H1 (cell line): ENCODE measurements around the gene GMCL1. TPM values are rescaled to one million over a fixed set of nuclear protein-coding genes. Genes with fewer than 3 reads are reported as not detected.

Experiments
- CTCF ChIA-PET: fragments of 300-600 bp; sonication (Branson Sonifier 250); formaldehyde crosslinking; loops from one replicate; lab custom pipeline; 2021; ENCODE audit not compliant: partially characterized antibody; lab: Charles Lee
- POLR2A ChIA-PET: fragments of 300-600 bp; sonication (Branson Sonifier 250); formaldehyde crosslinking; loops from one replicate; lab custom pipeline; 2021; ENCODE audit warnings: inconsistent platforms; ENCODE audit not compliant: partially characterized antibody; lab: Charles Lee
- DNase-seq, 2 experiments: peaks; one replicate each; pipeline versions ENCODE4 v3.0.0 to v3.0.0-alpha.2; 2010 to 2022; ENCODE audit warnings: low spot score in 2 of 2, low read depth in 1 of 2, mixed read lengths in 1 of 2
- FAIRE-seq: peaks from 2 replicates; lab custom pipeline; 2011; peaks lifted over from hg19 to GRCh38; lab: Jason Lieb, UNC
- H2AFZ ChIP-seq: 2 replicates; pipeline ENCODE4 v1.8.1; 2012; ENCODE audit warnings: low read length, inconsistent platforms
- H2AK5ac ChIP-seq: 2 replicates; pipeline ENCODE4 v1.6.1; 2013; ENCODE audit warnings: low read depth, low read length
- H2BK120ac ChIP-seq: replicated peaks from 2 replicates; pipeline ENCODE3; 2013; ENCODE audit warnings: low read depth, low read length, inconsistent platforms
- H2BK12ac ChIP-seq: 2 replicates; pipeline ENCODE4 v1.6.1; 2013; ENCODE audit warnings: low read depth, low read length
- H2BK15ac ChIP-seq: 2 replicates; pipeline ENCODE4 v1.6.1; 2013; ENCODE audit warnings: low read length
- H2BK20ac ChIP-seq: 2 replicates; pipeline ENCODE4 v1.6.1; 2013; ENCODE audit warnings: low read length
- H2BK5ac ChIP-seq: 2 replicates; pipeline ENCODE4 v1.6.1; 2013; ENCODE audit warnings: low read depth, low read length
- H3K14ac ChIP-seq: 2 replicates; pipeline ENCODE4 v1.6.1; 2013; ENCODE audit warnings: inconsistent platforms; ENCODE audit not compliant: insufficient read length
- H3K18ac ChIP-seq: 2 replicates; pipeline ENCODE4 v1.6.1; 2013; ENCODE audit warnings: low read length; ENCODE audit errors: extremely low read depth
- H3K23ac ChIP-seq: 2 replicates; pipeline ENCODE4 v1.6.1; 2013; ENCODE audit warnings: inconsistent platforms; ENCODE audit not compliant: insufficient read length
- H3K23me2 ChIP-seq: 2 replicates; pipeline ENCODE4 v1.6.1; 2013; ENCODE audit warnings: low read depth, low read length
- H3K27ac ChIP-seq: 2 replicates; pipeline ENCODE4 v1.6.1; 2011; ENCODE audit warnings: low read depth, low read length, inconsistent platforms
- H3K27me3 ChIP-seq, 4 experiments: replicated peaks in 1 of 4; 1 replicate in 1 of 4; 2 replicates in 3 of 4; pipeline versions ENCODE4 v1.6.1 to v1.8.1; 2011 to 2013; ENCODE audit warnings: low read length in 3 of 4, mild to moderate bottlenecking in 3 of 4, inconsistent platforms in 2 of 4, mixed read lengths in 2 of 4, moderate library complexity in 1 of 4; ENCODE audit not compliant: control insufficient read depth in 3 of 4, insufficient read depth in 3 of 4; ENCODE audit errors: extremely low read depth in 1 of 4
- H3K36me3 ChIP-seq, 4 experiments: 2 replicates each; pipeline versions ENCODE4 v1.6.1 to v1.8.1; 2011 to 2013; ENCODE audit warnings: mild to moderate bottlenecking in 4 of 4, low read length in 3 of 4, moderate library complexity in 2 of 4, control low read depth in 1 of 4, inconsistent platforms in 1 of 4; ENCODE audit not compliant: insufficient read depth in 4 of 4, control insufficient read depth in 2 of 4
- H3K4ac ChIP-seq: replicated peaks from 2 replicates; pipeline ENCODE3; 2013; ENCODE audit warnings: low read length, low read depth, mixed read lengths, inconsistent platforms; ENCODE audit not compliant: insufficient read length
- H3K4me1 ChIP-seq, 4 experiments: replicated peaks in 1 of 4; 1 replicate in 1 of 4; 2 replicates in 3 of 4; pipeline versions ENCODE4 v1.6.1 to v1.8.1; 2011 to 2013; ENCODE audit warnings: low read length in 3 of 4, inconsistent platforms in 2 of 4, mixed read lengths in 1 of 4; ENCODE audit not compliant: insufficient read depth in 4 of 4, control insufficient read depth in 3 of 4
- H3K4me2 ChIP-seq, 2 experiments: 2 replicates each; pipeline versions ENCODE4 v1.6.1 to v1.8.1; 2011 to 2013; ENCODE audit warnings: low read depth in 2 of 2, low read length in 2 of 2, control low read depth in 1 of 2, inconsistent platforms in 1 of 2, mild to moderate bottlenecking in 1 of 2; ENCODE audit not compliant: insufficient read depth in 1 of 2
- H3K4me3 ChIP-seq, 4 experiments: fragments of 200-600, 300-600 bp in 1 of 4; sonication (generic), shearing (Covaris generic), sonication (Bioruptor Twin) in 1 of 4; 2 replicates each; pipeline versions ENCODE4 v1.5.1 to v1.8.1; 2011 to 2016; ENCODE audit warnings: low read length in 4 of 4, low read depth in 3 of 4, control low read depth in 2 of 4, inconsistent platforms in 2 of 4, mild to moderate bottlenecking in 2 of 4, mixed read lengths in 1 of 4, moderate library complexity in 1 of 4; ENCODE audit not compliant: insufficient read depth in 2 of 4; ENCODE audit errors: extremely low read depth in 1 of 4
- H3K56ac ChIP-seq: replicated peaks from 2 replicates; pipeline ENCODE3; 2013; ENCODE audit warnings: low read depth, mild to moderate bottlenecking, mixed read lengths, low read length, inconsistent platforms; ENCODE audit not compliant: insufficient read length
- H3K79me1 ChIP-seq: 2 replicates; pipeline ENCODE4 v1.6.1; 2013; ENCODE audit warnings: low read depth, low read length, control low read depth
- H3K79me2 ChIP-seq, 2 experiments: 2 replicates each; pipeline versions ENCODE4 v1.6.1 to v1.8.1; 2012 to 2013; ENCODE audit warnings: low read length in 2 of 2, mild to moderate bottlenecking in 2 of 2, inconsistent platforms in 1 of 2; ENCODE audit not compliant: insufficient read depth in 2 of 2, control insufficient read depth in 1 of 2
- H3K9ac ChIP-seq, 4 experiments: replicated peaks in 1 of 4; 1 replicate in 1 of 4; 2 replicates in 3 of 4; pipeline versions ENCODE4 v1.6.1 to v1.8.1; 2011 to 2013; ENCODE audit warnings: low read depth in 3 of 4, low read length in 3 of 4, control low read depth in 2 of 4, mild to moderate bottlenecking in 2 of 4, moderate library complexity in 2 of 4, inconsistent platforms in 1 of 4; ENCODE audit errors: extremely low read depth in 1 of 4
- H3K9me3 ChIP-seq, 2 experiments: 2 replicates each; pipeline versions ENCODE4 v1.6.1 to v1.8.1; 2012 to 2013; ENCODE audit warnings: mild to moderate bottlenecking in 2 of 2, moderate library complexity in 2 of 2, control low read depth in 1 of 2, inconsistent platforms in 1 of 2, low read depth in 1 of 2, low read length in 1 of 2, mixed read lengths in 1 of 2; ENCODE audit not compliant: insufficient read depth in 2 of 2
- H4K20me1 ChIP-seq, 2 experiments: replicated peaks in 1 of 2; 2 replicates each; pipeline versions ENCODE3 to v1.8.1; 2011 to 2013; ENCODE audit warnings: inconsistent platforms in 2 of 2, low read length in 2 of 2, mild to moderate bottlenecking in 1 of 2; ENCODE audit not compliant: insufficient read depth in 2 of 2, control insufficient read depth in 1 of 2
- H4K5ac ChIP-seq: 2 replicates; pipeline ENCODE4 v1.6.1; 2013; ENCODE audit warnings: low read length, low read depth, mixed read lengths, inconsistent platforms; ENCODE audit not compliant: insufficient read length
- H4K8ac ChIP-seq: 2 replicates; pipeline ENCODE4 v1.8.0; 2013; ENCODE audit warnings: mild to moderate bottlenecking, moderate library complexity, low read length, inconsistent platforms; ENCODE audit not compliant: insufficient read depth; ENCODE audit errors: extremely low read depth
- H4K91ac ChIP-seq: replicated peaks from 2 replicates; pipeline ENCODE3; 2013; ENCODE audit warnings: low read length, mixed read lengths, inconsistent platforms; ENCODE audit not compliant: insufficient read length
- ASH2L ChIP-seq: fragments of 200-600, 300-600 bp; sonication (generic); IDR thresholded peaks from one replicate; pipeline ENCODE4 v1.7.1; 2017; ENCODE audit warnings: low read length
- CHD2 ChIP-seq: IDR thresholded peaks from 2 replicates; pipeline ENCODE4 v1.6.1; 2012; ENCODE audit warnings: low read length, improper control_type of control experiment
- HDAC6 ChIP-seq: IDR thresholded peaks from one replicate; pipeline ENCODE4 v1.7.1; 2012; ENCODE audit warnings: low read depth, mild to moderate bottlenecking, inconsistent platforms, low read length, moderate library complexity
- KDM4A ChIP-seq: IDR thresholded peaks from one replicate; pipeline ENCODE4 v1.7.1; 2012; ENCODE audit warnings: low read depth, mild to moderate bottlenecking, moderate library complexity, low read length, inconsistent platforms; ENCODE audit not compliant: severe bottlenecking
- KDM5A ChIP-seq: fragments of 200-600 bp; IDR thresholded peaks from 2 replicates; pipeline ENCODE4 v1.7.1; 2012; ENCODE audit warnings: mild to moderate bottlenecking, low read length, inconsistent platforms, mixed read lengths
- PHF8 ChIP-seq: fragments of 200-600 bp; sonication (generic); conservative IDR thresholded peaks from 2 replicates; pipeline ENCODE4 v1.7.1; 2012; ENCODE audit warnings: low read depth, mild to moderate bottlenecking, inconsistent platforms, low read length, moderate library complexity
- POLR2AphosphoS5 ChIP-seq: IDR thresholded peaks from 2 replicates; pipeline ENCODE4 v1.6.1; 2011; ENCODE audit warnings: low read depth, low read length
- SP2 ChIP-seq: IDR thresholded peaks from 2 replicates; pipeline ENCODE4 v1.6.1; 2012; ENCODE audit warnings: mild to moderate bottlenecking, low read length, inconsistent platforms
- USF2 ChIP-seq: IDR thresholded peaks from 2 replicates; pipeline ENCODE4 v1.6.1; 2011; ENCODE audit warnings: low read length, improper control_type of control experiment
- WGBS, 2 experiments: shearing (Covaris generic) in 1 of 2; methylation state at CpG; one replicate each; pipeline versions ENCODE4 v1.1.6 to v1.1.7; 2013 to 2015; ENCODE audit warnings: low lambda C conversion rate in 2 of 2, mixed read lengths in 2 of 2, inconsistent platforms in 1 of 2, low coverage in 1 of 2, missing lambda C conversion rate in 1 of 2; ENCODE audit not compliant: insufficient replicate concordance in 2 of 2, insufficient coverage in 1 of 2, insufficient read length in 1 of 2; ENCODE audit errors: extremely low coverage in 1 of 2, missing lambda C conversion rate in 1 of 2; 5-methylcytosine and 5-hydroxymethylcytosine counted together
- polyA plus RNA-seq, 7 experiments: library from polyadenylated mRNA; depleted of rRNA in 3 of 7; stranded (reverse) in 5 of 7; unstranded in 2 of 7; fragments of >200 nt in 5 of 7; fragments of 200-250 nt in 2 of 7; gene quantifications; 1 replicate in 5 of 7; 2 replicates in 1 of 7; 4 replicates in 1 of 7; pipeline versions ENCODE4 v1.2.1 to v1.2.3, GENCODE V29; 2011 to 2013; ENCODE audit warnings: missing spikeins in 2 of 7, mixed read lengths in 2 of 7
- total RNA-seq: library from RNA; stranded (reverse); fragmentation: NEBNext Ultra II Directional; extraction: Animal tissue kit (Norgen Biotek cat#: 25700); gene quantifications from 2 replicates; pipeline ENCODE4 v1.2.1, GENCODE V29; 2021

Gene GMCL1
- total and polyA plus RNA-seq, 2 of the 8 experiments (the other 6 are each of a cell fraction or from before 2014, with no cell fraction given) = 6.5 to 21.9 TPM

GRCh38 chr2:69914950-69915945 lies 85.8 kb downstream of the GMCL1 start, which contains the start of gene MXD1:
Gene MXD1, plus strand, starts transcription at chr2:69915109. Its CDS starts 222 bp downstream, at chr2:69915331.
- 5% methylated on average over 59 of the region's 81 CpGs; no CpG with 5 or more reads in 1 of the 2 experiments for WGBS, 2 experiments
- ChIA-PET POLR2A (interaction anchor here (0.5 to 11.6 kb wide), 51 partner anchors 8 to 378 kb away, joined by 3 to 180 read pairs (median 5); partner anchors contain the start of genes C2orf42, GMCL1, PCBP1 and PCYOX1), CTCF (interaction anchor here (0.7 to 4.5 kb wide), 21 partner anchors 21 to 229 kb away, joined by 3 to 42 read pairs (median 4); partner anchors contain the start of gene SNRNP27)
- H3K79me1 ChIP-seq = no peaks in the 10 kb centered on the region
- H3K4me3 ChIP-seq = peak within 1 kb of the TSS; percentile 53 to 88 (median 72)
- H2BK5ac ChIP-seq = 0 out of 2 replicates have a peak within 1 kb of the TSS, but pooled peaks have one; percentile 41
- peaks cover 0 to 2% of the 10 kb centered on the region in 2 experiments for H4K20me1 ChIP-seq
- no peak within 1 kb of the TSS for H3K4ac ChIP-seq
- H3K79me2 ChIP-seq = no peaks in the 10 kb centered on the region
- no peaks in the 10 kb centered on the region for H3K9me3 ChIP-seq
- H2AK5ac ChIP-seq = no peak within 1 kb of the TSS
- H2AFZ ChIP-seq = no peak within 1 kb of the TSS
- H3K36me3 ChIP-seq = no peaks in the 10 kb centered on the region; a peak in 1 of 8 replicates
- H3K4me1 ChIP-seq = no peaks in the 10 kb centered on the region
- no peak for FAIRE-seq
- H3K23me2 ChIP-seq = peaks cover 4% of the 10 kb centered on the region; the same call in 1 of the 2 replicates
- H4K5ac ChIP-seq = peak within 1 kb of the TSS; percentile 76
- no peak within 1 kb of the TSS for H3K14ac ChIP-seq
- peak within 1 kb of the TSS; percentile 77 to 79 for H3K4me2 ChIP-seq
- peak within 1 kb of the TSS; percentile 89 for H3K56ac ChIP-seq
- peak in 1 of 2 experiments; percentile 98 for DNase-seq
- H3K18ac ChIP-seq = no peak within 1 kb of the TSS
- H4K8ac ChIP-seq = peak within 1 kb of the TSS; percentile 99
- H3K27me3 ChIP-seq = no peaks in the 10 kb centered on the region
- no peak within 1 kb of the TSS for H3K23ac ChIP-seq
- no peak within 1 kb of the TSS for H2BK120ac ChIP-seq
- no peak within 1 kb of the TSS for H2BK15ac ChIP-seq
- H4K91ac ChIP-seq = peak within 1 kb of the TSS; percentile 10
- H3K27ac ChIP-seq = peak within 1 kb of the TSS; percentile 93
- H3K9ac ChIP-seq = peak within 1 kb of the TSS; percentile 65 to 96 (median 90)
- no peak within 1 kb of the TSS for H2BK20ac ChIP-seq
- no peak within 1 kb of the TSS for H2BK12ac ChIP-seq
- peak; percentile 45 for TF ChIP-seq ASH2L
- 0 out of 2 replicates have a peak, but pooled peaks have one; percentile 0 for TF ChIP-seq CHD2
- TF ChIP-seq KDM4A = peak; percentile 46
- TF ChIP-seq KDM5A = no peak
- peak; percentile 60 for TF ChIP-seq PHF8
- 0 out of 2 replicates have a peak, but pooled peaks have one; percentile 48 for TF ChIP-seq SP2
- TF ChIP-seq HDAC6 = no peak
- 0 out of 2 replicates have a peak, but pooled peaks have one; percentile 8 for TF ChIP-seq USF2
- peak; percentile 41; the same call in 1 of the 2 replicates for TF ChIP-seq POLR2AphosphoS5
